ENCODE data around the gene ICAM5.

- TF ChIP-seq CTCF (IDR thresholded peaks at IDR 0.05; ENCODE audit: low read length) (no peak), EZH2 (optimal IDR thresholded peaks at IDR 0.05; ENCODE audit: low read depth, low read length) (no peak), EZH2phosphoT487 (IDR thresholded peaks at IDR 0.05; ENCODE audit: low read length) (no peak)
Measured at GRCh38 chr19:10268071-10268470, 21.7 kb upstream of the ICAM5 start.

All from MM.1S (cell line).